Glomerular endothelial cell (primary cell): Measurements from ENCODE around the gene SPEM3. TPM values are rescaled to one million over a fixed set of nuclear protein-coding genes. Genes with fewer than 3 reads are reported as not detected.

Experiments used
- DNase-seq: peaks from one replicate; pipeline ENCODE4 v3.0.0-alpha.2; 2011; ENCODE audit warnings: low read depth, low spot score; ENCODE audit errors: extremely low read depth
- total RNA-seq: library from RNA; depleted of rRNA; stranded (reverse); fragments of >200 nt; gene quantifications from 2 replicates; pipeline ENCODE4 v1.2.3, GENCODE V29; 2015

SPEM3 gene
- total RNA-seq, 1 donor from 2014 or later, result not detected

DNA sequence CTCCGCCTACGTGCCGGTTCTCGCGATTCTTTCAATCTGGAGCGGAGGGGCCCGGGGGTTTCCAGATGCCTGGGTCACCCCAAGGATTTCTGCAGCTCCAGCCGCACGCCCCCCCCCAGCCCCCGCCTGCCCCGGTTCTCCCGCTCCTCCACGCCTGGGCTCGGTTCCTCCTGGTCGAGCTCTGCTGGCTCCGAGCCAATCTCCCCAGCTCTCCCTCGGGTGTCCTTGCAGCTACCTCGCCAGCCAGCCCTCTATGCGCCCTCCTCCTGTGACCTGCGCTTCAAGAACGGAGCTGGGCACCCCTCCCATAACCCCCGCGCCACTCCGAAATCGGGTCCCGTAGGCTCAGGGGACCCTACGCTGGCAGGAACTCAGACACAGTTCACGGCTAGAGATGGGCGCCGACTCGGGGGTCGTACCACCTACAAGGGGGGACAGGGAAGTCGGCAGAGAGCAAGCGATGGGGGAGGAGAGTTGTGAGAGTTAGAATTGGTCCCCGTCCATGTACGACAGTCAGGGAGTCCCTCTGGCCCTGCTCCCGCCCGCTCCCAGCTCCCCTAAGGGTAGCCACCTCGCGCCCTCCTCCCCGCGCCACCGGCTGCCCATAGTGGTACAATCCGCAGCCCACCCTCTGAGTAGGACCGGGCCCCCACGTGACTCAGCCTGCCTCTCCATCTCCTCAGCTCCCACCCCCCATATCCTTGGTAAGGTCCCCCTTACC is 11.6 kb downstream of the SPEM3 start:
- DNase-seq, result no peak

- DNase-seq, result no peak
Measured at GRCh38 chr17:7440834-7441195, 12.2 kb downstream of the SPEM3 start.

GRCh38 chr17:7441266-7441665 is 12.6 kb downstream of the SPEM3 start:
- DNase-seq, result no peak

DNA sequence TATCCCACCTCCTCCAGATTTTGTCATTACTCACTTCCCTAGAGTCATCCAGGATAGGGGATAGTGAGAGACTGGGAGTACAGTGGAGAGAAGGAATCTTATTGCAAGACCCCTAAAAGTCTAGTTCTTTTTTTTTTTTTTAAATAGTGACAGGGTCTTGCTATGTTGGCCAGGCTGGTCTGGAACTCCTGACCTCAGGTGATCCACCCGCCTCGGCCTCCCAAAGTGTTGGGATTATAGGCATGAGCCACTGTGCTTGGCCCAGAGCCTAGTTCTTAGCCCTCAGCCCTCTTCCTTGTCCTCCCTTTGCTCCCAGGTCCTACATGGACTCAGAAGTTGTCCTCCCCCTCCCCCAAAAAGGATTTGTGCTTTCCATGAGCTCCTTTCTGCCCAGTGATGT is 13.5 kb downstream of the SPEM3 start:
- DNase-seq, result no peak

- DNase-seq, result no peak
Measured at GRCh38 chr17:7443499-7444485, 15.1 kb downstream of the SPEM3 start.

- no peak for DNase-seq
Measured at GRCh38 chr17:7444682-7445618, 16.3 kb downstream of the SPEM3 start, which contains the start of gene CHRNB1. TSS of gene CHRNB1 (plus strand) at chr17:7445061. CDS start at chr17:7445128, 67 bp downstream.

- DNase-seq, result no peak
Measured at GRCh38 chr17:7445619-7445968, 16.9 kb downstream of the SPEM3 start.

GRCh38 chr17:7448461-7448860 is 19.8 kb downstream of the SPEM3 start:
- DNase-seq, result no peak

DNA sequence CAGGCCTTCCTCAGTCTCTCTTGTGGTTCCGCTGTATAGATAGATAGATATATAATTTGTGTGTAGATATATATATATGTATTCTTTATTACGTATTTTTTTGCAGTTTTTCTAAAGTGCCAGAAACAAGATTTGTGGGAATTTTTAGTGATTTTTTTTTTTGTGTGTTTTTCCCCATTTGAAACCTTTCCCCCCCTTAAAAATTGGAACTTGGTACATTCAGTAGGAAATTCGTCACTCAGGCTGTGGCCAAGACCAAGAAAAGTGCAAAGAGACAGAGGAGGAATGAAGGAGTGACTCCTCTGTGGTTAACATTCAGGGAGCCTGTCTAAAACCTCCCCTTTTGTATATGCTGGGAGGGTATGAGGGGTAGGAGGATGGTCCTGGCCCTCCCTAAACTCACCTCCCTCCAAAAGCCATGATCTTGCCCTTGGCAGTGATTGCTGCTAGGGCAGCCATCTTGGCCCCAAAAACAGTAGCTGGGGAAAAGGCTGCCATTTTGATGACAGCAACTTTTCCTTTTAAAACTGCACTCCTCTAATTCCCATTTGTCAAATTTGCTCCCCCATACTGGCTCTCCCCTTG is 31.4 kb downstream of the SPEM3 start:
- no peak for DNase-seq

DNA sequence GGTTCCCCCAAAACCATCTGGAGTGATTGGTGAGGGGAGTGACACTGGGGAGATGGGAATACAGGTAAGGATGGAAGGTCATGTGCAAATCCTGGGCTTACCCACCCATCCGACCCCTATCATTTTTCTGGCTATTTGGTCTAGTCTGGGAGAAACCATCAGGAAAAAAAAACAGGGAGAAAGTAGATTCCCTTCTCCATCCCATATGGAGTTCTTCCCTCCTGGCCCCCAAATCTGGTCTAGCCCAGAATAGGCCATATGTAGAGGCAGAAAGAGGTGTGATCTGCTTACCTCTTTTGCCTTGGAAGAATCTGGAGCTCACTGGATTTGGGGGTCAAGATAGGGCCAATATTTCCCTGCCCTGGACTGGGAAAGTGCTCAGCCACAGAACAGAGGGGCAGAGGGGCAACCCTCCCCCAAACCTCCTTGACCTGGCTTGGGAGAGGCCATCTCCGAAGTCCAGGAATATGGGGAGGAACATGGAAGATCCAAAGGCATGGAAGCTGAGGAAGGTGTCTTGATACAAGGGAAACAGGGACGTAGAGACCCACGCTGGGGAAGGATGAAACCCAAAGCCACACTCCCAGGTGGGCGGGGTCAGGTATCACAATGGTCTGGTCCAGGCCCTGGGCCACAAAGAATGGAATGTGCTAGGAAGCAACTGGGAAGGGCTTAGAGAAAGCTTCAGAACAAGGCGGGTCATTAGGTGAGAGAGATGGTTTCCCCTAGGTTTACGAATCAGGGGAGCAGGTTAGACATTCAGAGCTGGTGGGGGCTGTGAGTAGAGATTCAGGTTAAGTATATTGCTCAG is 32.4 kb downstream of the SPEM3 start:
- DNase-seq, result no peak

DNA sequence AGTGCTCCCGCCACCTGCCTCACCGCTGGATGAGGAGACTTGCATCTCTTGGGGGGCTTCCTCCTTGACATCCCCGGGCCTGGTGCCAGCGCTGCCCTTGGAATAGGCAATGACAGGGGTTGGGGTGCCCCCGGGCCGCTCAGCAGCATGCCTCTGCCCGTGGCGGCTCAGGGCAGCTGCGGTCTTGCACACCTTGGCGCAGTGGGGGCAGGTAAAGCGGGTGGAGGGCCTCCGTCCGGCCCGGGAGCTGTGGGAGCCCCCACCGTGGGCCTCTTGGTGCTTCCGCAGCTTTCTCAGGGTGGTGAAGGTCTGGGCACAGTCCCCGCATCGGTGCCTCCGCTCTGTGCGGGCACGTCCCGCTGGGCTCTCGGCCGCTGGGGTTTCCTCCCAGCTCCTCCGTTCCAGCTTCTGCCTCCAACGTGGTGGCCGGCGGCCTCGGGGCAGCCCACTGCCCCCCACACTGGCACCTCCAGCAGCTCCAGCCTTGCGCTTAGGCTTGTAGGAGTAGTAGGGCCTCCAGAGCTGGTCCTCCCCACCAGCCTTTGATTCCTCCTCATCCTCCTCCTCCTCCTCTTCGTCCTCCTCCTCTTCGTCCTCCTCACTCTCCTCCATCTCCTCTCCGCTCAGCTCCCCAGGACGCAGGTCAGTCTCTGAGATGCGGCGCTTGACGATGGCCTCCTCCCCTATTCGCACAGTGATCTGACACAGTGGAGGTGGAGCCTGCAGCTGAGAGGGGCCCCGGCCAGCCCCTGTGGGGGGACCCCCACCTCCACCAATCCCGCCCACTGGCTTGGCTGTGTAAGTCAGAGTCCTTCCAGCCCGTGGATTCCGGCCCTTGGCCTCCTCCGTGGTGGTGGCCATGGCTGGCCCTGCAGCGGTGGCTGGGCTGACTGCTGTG is 34.1 kb downstream of the SPEM3 start:
- DNase-seq, result no peak

- no peak for DNase-seq
Measured at GRCh38 chr17:7463372-7463846, 34.8 kb downstream of the SPEM3 start.

DNA sequence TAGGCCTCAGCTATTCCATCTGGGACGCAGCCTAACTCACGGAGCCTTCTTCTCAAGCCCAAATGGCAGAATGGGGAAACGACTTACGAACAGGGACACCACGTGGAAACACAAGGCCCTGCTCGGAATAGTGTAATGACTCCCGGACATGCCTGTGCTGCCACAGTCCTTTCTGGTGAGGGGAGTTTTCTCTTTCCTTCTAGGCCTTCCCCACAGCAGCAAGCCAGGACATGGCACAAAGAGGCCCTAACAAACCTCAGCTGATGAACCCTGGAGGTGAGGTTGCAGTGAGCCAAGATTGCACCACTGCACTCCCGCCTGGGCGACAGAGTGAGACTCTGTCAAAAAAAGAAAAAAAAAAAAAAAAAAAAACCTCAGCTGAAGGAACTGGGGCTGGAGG is 35.4 kb downstream of the SPEM3 start:
- no peak for DNase-seq

GRCh38 chr17:7465597-7466275 is 37.1 kb downstream of the SPEM3 start:
- no peak for DNase-seq

DNA sequence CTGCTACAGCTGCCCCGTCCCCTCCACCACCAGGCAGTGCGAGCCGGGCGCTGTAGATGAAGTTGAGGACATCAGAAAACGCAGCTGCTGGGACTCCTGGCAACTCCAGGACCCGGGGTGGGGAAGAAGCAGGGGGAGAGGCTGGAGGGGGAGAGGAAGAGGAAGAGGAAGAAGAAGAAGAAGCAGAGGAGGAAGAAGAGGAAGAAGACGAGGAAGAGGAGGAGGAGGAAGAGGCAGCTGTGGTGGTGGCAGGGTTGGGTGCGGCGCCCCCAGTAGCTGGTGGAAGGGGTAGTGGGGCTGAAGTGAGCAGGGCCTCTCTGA is 37.6 kb downstream of the SPEM3 start:
- no peak for DNase-seq

DNA sequence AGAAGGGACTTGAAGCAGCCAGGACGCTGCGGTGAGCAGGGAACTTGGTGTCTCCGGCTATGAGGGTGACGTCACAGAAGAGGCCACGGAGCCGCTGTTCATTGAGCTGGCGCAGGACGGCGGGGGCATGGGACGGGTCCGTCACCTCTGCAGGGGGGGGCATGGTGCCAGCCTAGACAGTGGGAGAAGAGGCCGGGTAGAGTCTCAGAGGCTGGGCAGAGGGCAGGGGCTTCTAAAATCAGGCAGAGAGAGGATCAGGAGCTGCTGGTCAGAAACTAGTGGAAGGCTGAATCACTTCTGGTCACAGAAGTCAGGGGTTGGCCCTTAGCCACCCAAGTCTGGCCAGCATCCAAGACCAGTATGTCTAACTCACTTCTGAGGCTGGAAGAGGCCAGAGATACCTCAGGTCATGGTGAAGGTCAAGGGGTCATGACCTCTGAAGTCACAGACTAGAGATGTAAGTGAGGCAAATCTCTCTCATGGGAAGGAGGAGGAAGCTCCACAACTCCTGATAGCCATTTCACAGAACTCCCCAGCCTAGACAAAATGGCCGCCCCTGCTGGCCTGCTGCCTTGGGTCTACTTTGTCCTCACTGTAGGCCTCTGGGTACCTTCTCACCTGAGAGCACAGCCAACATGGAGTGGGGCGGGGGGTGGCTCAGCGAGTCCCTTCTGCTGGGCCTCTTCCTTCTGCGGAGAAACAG is 38.1 kb downstream of the SPEM3 start:
- DNase-seq, result no peak

- no peak for DNase-seq
Measured at GRCh38 chr17:7467498-7467897, 38.8 kb downstream of the SPEM3 start.
